Fibroblast of lung (primary cell): ENCODE results near the gene CTNND2. TPM values are rescaled to one million over a fixed set of nuclear protein-coding genes. Genes with fewer than 3 reads are reported as not detected.

Experiments
- DNase-seq, 2 donors: peaks; one replicate each; pipeline versions ENCODE4 v3.0.0 to v3.0.0-alpha.2; 2010; ENCODE audit warnings: low read depth in 2 of 2
- H2AFZ ChIP-seq: 2 replicates; pipeline ENCODE4 v1.5.1; 2012; ENCODE audit warnings: low read length, control low read depth, inconsistent platforms
- H3K27ac ChIP-seq: 2 replicates; pipeline ENCODE4 v1.5.1; 2011; ENCODE audit warnings: low read length, control low read depth; ENCODE audit not compliant: insufficient read depth
- H3K27me3 ChIP-seq: 2 replicates; pipeline ENCODE4 v1.5.1; 2011; ENCODE audit warnings: mild to moderate bottlenecking, low read length; ENCODE audit not compliant: control insufficient read depth, insufficient read depth
- H3K36me3 ChIP-seq: 2 replicates; pipeline ENCODE4 v1.5.1; 2011; ENCODE audit warnings: low read length; ENCODE audit not compliant: control insufficient read depth, insufficient read depth
- H3K4me1 ChIP-seq: 2 replicates; pipeline ENCODE4 v1.5.1; 2011; ENCODE audit warnings: low read length; ENCODE audit not compliant: control insufficient read depth, insufficient read depth; ENCODE audit errors: extremely low read depth
- H3K4me2 ChIP-seq: 2 replicates; pipeline ENCODE4 v1.5.1; 2011; ENCODE audit warnings: low read length, control low read depth; ENCODE audit not compliant: insufficient read depth; ENCODE audit errors: extremely low read depth
- H3K4me3 ChIP-seq, 4 experiments: fragments of 200-600 bp in 1 of 4; sonication (generic) in 1 of 4; replicated peaks in 1 of 4; 2 replicates each; pipeline ENCODE4 v1.5.1; 2011 to 2016; ENCODE audit warnings: low read length in 4 of 4, low read depth in 3 of 4, mild to moderate bottlenecking in 3 of 4, control low read depth in 2 of 4, inconsistent platforms in 1 of 4, mixed read lengths in 1 of 4; ENCODE audit not compliant: insufficient read depth in 1 of 4; ENCODE audit errors: control extremely low read depth in 1 of 4
- H3K79me2 ChIP-seq: 2 replicates; pipeline ENCODE4 v1.5.1; 2012; ENCODE audit warnings: mild to moderate bottlenecking, low read length, inconsistent platforms; ENCODE audit not compliant: control insufficient read depth, insufficient read depth
- H3K9ac ChIP-seq: 2 replicates; pipeline ENCODE4 v1.5.1; 2011; ENCODE audit warnings: mild to moderate bottlenecking, low read length, control low read depth; ENCODE audit not compliant: insufficient read depth
- H3K9me3 ChIP-seq: 2 replicates; pipeline ENCODE4 v1.5.1; 2012; ENCODE audit warnings: low read depth, low read length; ENCODE audit not compliant: control insufficient read depth, insufficient read depth
- H4K20me1 ChIP-seq: 2 replicates; pipeline ENCODE4 v1.5.1; 2011; ENCODE audit warnings: low read length; ENCODE audit not compliant: control insufficient read depth, insufficient read depth; ENCODE audit errors: extremely low read depth
- EZH2 ChIP-seq: IDR thresholded peaks from 2 replicates; pipeline ENCODE4 v1.5.1; 2012; ENCODE audit warnings: low read length, control low read depth, mild to moderate bottlenecking; ENCODE audit errors: missing control alignments
- polyA plus RNA-seq, 2 donors: library from polyadenylated mRNA; depleted of rRNA in 1 of 2; stranded (reverse) in 1 of 2; unstranded in 1 of 2; fragments of >200 nt; gene quantifications; 2 replicates each; pipeline ENCODE4 v1.2.1, GENCODE V29; 2011 to 2012; ENCODE audit warnings: missing spikeins in 1 of 2
- total RNA-seq: library from RNA; depleted of rRNA; stranded (reverse); fragments of >200 nt; gene quantifications from 2 replicates; pipeline ENCODE4 v1.2.1, GENCODE V29; 2014
- TF ChIP-seq, protein P1 (sequence below), 2 donors: IDR thresholded peaks in 1 of 2; conservative IDR thresholded peaks in 1 of 2; 1 replicate in 1 of 2; 2 replicates in 1 of 2; pipeline ENCODE4 v1.5.1; 2011 to 2012; ENCODE audit warnings: low read length in 2 of 2, control low read depth in 1 of 2, inconsistent platforms in 1 of 2, low read depth in 1 of 2, mild to moderate bottlenecking in 1 of 2

CTNND2 gene
- total and polyA plus RNA-seq, 2 donors (not counting 1 experiment from before 2014, with no cell fraction given) = not detected

GRCh38 chr5:10988622-10989021 lies 915.6 kb downstream of the CTNND2 start:
- H3K9ac ChIP-seq = no peak overlapping the region
- no peaks in the 10 kb centered on the region for H3K79me2 ChIP-seq
- H3K36me3 ChIP-seq = no peaks in the 10 kb centered on the region
- no peak overlapping the region for H2AFZ ChIP-seq
- H3K9me3 ChIP-seq = no peaks in the 10 kb centered on the region
- H3K4me1 ChIP-seq = no peaks in the 10 kb centered on the region
- TF ChIP-seq, protein P1, sequence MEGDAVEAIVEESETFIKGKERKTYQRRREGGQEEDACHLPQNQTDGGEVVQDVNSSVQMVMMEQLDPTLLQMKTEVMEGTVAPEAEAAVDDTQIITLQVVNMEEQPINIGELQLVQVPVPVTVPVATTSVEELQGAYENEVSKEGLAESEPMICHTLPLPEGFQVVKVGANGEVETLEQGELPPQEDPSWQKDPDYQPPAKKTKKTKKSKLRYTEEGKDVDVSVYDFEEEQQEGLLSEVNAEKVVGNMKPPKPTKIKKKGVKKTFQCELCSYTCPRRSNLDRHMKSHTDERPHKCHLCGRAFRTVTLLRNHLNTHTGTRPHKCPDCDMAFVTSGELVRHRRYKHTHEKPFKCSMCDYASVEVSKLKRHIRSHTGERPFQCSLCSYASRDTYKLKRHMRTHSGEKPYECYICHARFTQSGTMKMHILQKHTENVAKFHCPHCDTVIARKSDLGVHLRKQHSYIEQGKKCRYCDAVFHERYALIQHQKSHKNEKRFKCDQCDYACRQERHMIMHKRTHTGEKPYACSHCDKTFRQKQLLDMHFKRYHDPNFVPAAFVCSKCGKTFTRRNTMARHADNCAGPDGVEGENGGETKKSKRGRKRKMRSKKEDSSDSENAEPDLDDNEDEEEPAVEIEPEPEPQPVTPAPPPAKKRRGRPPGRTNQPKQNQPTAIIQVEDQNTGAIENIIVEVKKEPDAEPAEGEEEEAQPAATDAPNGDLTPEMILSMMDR (conservative IDR thresholded peaks at IDR 0.05 in 1 of 2, IDR thresholded peaks at IDR 0.05 in 1 of 2; ENCODE audit: low read depth in 1 of 2, low read length in 2 of 2) = no peak
- no peak for DNase-seq
- H3K27ac ChIP-seq = no peak overlapping the region
- no peaks in the 10 kb centered on the region for H4K20me1 ChIP-seq
- no peak overlapping the region for H3K4me2 ChIP-seq
- peaks cover under 1% of the 10 kb centered on the region for H3K27me3 ChIP-seq
- no peak overlapping the region for H3K4me3 ChIP-seq

- DNase-seq = peak in 1 of 2 donors; percentile 10
- H3K9me3 ChIP-seq = no peaks in the 10 kb centered on the region
- no peaks in the 10 kb centered on the region for H3K4me1 ChIP-seq
- no peak overlapping the region for H3K4me3 ChIP-seq
- TF ChIP-seq, protein P1 (conservative IDR thresholded peaks at IDR 0.05 in 1 of 2, IDR thresholded peaks at IDR 0.05 in 1 of 2; ENCODE audit: low read depth in 1 of 2, low read length in 2 of 2) = peak; percentile 33 to 56
- no peak for TF ChIP-seq EZH2
- peaks cover 3% of the 10 kb centered on the region for H3K27me3 ChIP-seq
- H3K36me3 ChIP-seq = no peaks in the 10 kb centered on the region
- no peak overlapping the region for H2AFZ ChIP-seq
- no peaks in the 10 kb centered on the region for H4K20me1 ChIP-seq
- H3K79me2 ChIP-seq = no peaks in the 10 kb centered on the region
- H3K9ac ChIP-seq = no peak overlapping the region
- no peak overlapping the region for H3K4me2 ChIP-seq
- H3K27ac ChIP-seq = no peak overlapping the region
Observed at GRCh38 chr5:10987925-10988504, 916.2 kb downstream of the CTNND2 start.

GRCh38 chr5:10987276-10987924 lies 916.8 kb downstream of the CTNND2 start:
- no peak overlapping the region for H3K9ac ChIP-seq
- no peaks in the 10 kb centered on the region for H3K36me3 ChIP-seq
- no peaks in the 10 kb centered on the region for H4K20me1 ChIP-seq
- H3K27ac ChIP-seq = no peak overlapping the region
- no peaks in the 10 kb centered on the region for H3K4me1 ChIP-seq
- DNase-seq = no peak
- no peak overlapping the region for H3K4me2 ChIP-seq
- no peak overlapping the region for H2AFZ ChIP-seq
- H3K4me3 ChIP-seq = no peak overlapping the region
- TF ChIP-seq EZH2 = no peak
- TF ChIP-seq, protein P1 (conservative IDR thresholded peaks at IDR 0.05 in 1 of 2, IDR thresholded peaks at IDR 0.05 in 1 of 2; ENCODE audit: low read depth in 1 of 2, low read length in 2 of 2) = no peak
- H3K27me3 ChIP-seq = peaks cover 3% of the 10 kb centered on the region
- no peaks in the 10 kb centered on the region for H3K9me3 ChIP-seq
- H3K79me2 ChIP-seq = no peaks in the 10 kb centered on the region
